Measurements from ENCODE around the gene BBX.

BBX gene

DNA sequence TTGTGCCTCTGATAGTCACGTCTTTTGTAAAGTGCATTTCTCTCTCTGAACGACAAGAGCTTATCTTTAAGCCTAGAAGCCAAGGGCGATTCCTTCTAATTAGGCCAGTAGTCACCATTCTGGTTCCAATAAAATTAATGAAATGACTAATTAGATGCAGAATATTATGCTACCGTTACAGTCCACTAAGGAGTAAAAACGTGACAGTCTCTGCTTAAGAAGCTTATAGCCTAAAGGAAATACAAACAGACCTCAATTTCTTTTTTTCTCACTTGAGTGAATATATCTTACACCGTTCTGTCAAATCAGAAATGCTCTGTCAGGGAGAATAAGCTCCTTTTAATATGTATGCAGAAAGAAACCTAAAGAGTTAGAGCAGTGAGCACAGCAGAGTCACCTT is 332.0 kb downstream of the BBX start:
- Histone ChIP-seq H3K4me2 (ENCODE audit: insufficient read depth, low read length, poor library complexity, severe bottlenecking) (no peak overlapping the region), H2BK12ac (ENCODE audit: low read length) (no peak overlapping the region), H2AK5ac (ENCODE audit: low read depth, low read length) (no peak overlapping the region), H2AFZ (ENCODE audit: low read length) (no peak overlapping the region), H3K79me1 (ENCODE audit: low read depth, low read length) (no peaks in the 10 kb centered on the region), H2BK5ac (ENCODE audit: low read length) (no peak overlapping the region), H3K14ac (ENCODE audit: low read length) (no peak overlapping the region), H3K36me3 (replicated peaks in 1 of 2; ENCODE audit: control insufficient read depth in 2 of 2, insufficient read depth in 2 of 2, low read length in 2 of 2) (no peaks in the 10 kb centered on the region), H3K4ac (ENCODE audit: low read length) (no peak overlapping the region), H4K8ac (ENCODE audit: low read depth, low read length) (no peak overlapping the region), H3K18ac (ENCODE audit: low read length) (no peak overlapping the region), H2BK15ac (ENCODE audit: low read length) (no peak overlapping the region), H4K91ac (ENCODE audit: low read depth, low read length, poor library complexity) (no peak overlapping the region), H3K27ac (replicated peaks; ENCODE audit: low read length) (no peak overlapping the region), H2BK120ac (ENCODE audit: low read depth, low read length) (no peak overlapping the region), H3K4me3 (ENCODE audit: low read length in 2 of 2) (no peak overlapping the region), H3K9ac (ENCODE audit: low read depth, low read length, poor library complexity) (no peak overlapping the region), H3K4me1 (ENCODE audit: control insufficient read depth in 2 of 2, insufficient read depth in 1 of 2, low read depth in 1 of 2, low read length in 2 of 2) (no peaks in the 10 kb centered on the region), H3K27me3 (ENCODE audit: control insufficient read depth in 3 of 3, insufficient read depth in 3 of 3, low read depth in 1 of 3, low read length in 3 of 3) (no peaks in the 10 kb centered on the region), H3K9me3 (replicated peaks in 1 of 2; ENCODE audit: control insufficient read depth in 2 of 2, insufficient read depth in 1 of 2, low read depth in 1 of 2, low read length in 2 of 2) (no peaks in the 10 kb centered on the region), H3K23ac (ENCODE audit: low read depth, low read length, poor library complexity) (no peak overlapping the region)
- WGBS, 2 donors (ENCODE audit: extremely low coverage in 2 of 2, insufficient read length in 2 of 2, insufficient replicate concordance in 1 of 2): no CpG with 5 or more reads among the region's 6 CpGs
- no peak for DNase-seq (ENCODE audit: low spot score)

DNA sequence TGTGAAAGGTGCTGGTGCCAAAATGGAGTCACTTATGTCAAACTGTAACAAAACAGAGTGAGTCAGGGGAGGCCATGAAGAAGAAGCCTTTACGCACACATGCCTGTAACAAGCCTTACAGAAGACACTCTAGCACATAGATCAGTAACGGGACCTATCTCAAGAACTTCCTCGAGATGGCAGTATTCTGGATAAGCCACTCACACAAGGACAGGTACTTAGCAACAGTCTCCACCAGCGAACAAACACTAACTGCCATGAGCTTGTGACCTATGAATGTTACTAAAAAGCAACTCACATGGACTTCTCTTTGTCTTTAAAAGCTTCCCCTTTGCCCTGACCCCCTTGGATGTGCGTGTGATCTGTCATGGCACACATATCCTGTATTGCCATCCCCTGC is 332.9 kb downstream of the BBX start:
- no peak overlapping the region for H3K18ac ChIP-seq (ENCODE audit: low read length)
- no peak overlapping the region for H3K4me2 ChIP-seq (ENCODE audit: insufficient read depth, low read length, poor library complexity, severe bottlenecking)
- no peaks in the 10 kb centered on the region for H3K9me3 ChIP-seq (replicated peaks in 1 of 2; ENCODE audit: control insufficient read depth in 2 of 2, insufficient read depth in 1 of 2, low read depth in 1 of 2, low read length in 2 of 2)
- no peak overlapping the region for H4K91ac ChIP-seq (ENCODE audit: low read depth, low read length, poor library complexity)
- H2AFZ ChIP-seq (ENCODE audit: low read length): peak overlapping the region; percentile 47
- no peaks in the 10 kb centered on the region for H3K79me1 ChIP-seq (ENCODE audit: low read depth, low read length)
- DNase-seq (ENCODE audit: low spot score): no peak
- H3K9ac ChIP-seq (ENCODE audit: low read depth, low read length, poor library complexity): no peak overlapping the region
- no CpG with 5 or more reads among the region's 5 CpGs for WGBS, 2 donors (ENCODE audit: extremely low coverage in 2 of 2, insufficient read length in 2 of 2, insufficient replicate concordance in 1 of 2)
- H2BK5ac ChIP-seq (ENCODE audit: low read length): no peak overlapping the region
- H2BK15ac ChIP-seq (ENCODE audit: low read length): no peak overlapping the region
- no peak overlapping the region for H3K27ac ChIP-seq (replicated peaks; ENCODE audit: low read length)
- no peak overlapping the region for H3K4ac ChIP-seq (ENCODE audit: low read length)
- no peaks in the 10 kb centered on the region for H3K36me3 ChIP-seq (replicated peaks in 1 of 2; ENCODE audit: control insufficient read depth in 2 of 2, insufficient read depth in 2 of 2, low read length in 2 of 2)
- no peaks in the 10 kb centered on the region for H3K4me1 ChIP-seq (ENCODE audit: control insufficient read depth in 2 of 2, insufficient read depth in 1 of 2, low read depth in 1 of 2, low read length in 2 of 2)
- H3K4me3 ChIP-seq (ENCODE audit: low read length in 2 of 2): no peak overlapping the region
- no peak overlapping the region for H4K8ac ChIP-seq (ENCODE audit: low read depth, low read length)
- no peak overlapping the region for H2AK5ac ChIP-seq (ENCODE audit: low read depth, low read length)
- no peak overlapping the region for H3K14ac ChIP-seq (ENCODE audit: low read length)
- H2BK120ac ChIP-seq (ENCODE audit: low read depth, low read length): no peak overlapping the region
- no peaks in the 10 kb centered on the region for H3K27me3 ChIP-seq (ENCODE audit: control insufficient read depth in 3 of 3, insufficient read depth in 3 of 3, low read depth in 1 of 3, low read length in 3 of 3)
- no peak overlapping the region for H3K23ac ChIP-seq (ENCODE audit: low read depth, low read length, poor library complexity)
- no peak overlapping the region for H2BK12ac ChIP-seq (ENCODE audit: low read length)

DNA sequence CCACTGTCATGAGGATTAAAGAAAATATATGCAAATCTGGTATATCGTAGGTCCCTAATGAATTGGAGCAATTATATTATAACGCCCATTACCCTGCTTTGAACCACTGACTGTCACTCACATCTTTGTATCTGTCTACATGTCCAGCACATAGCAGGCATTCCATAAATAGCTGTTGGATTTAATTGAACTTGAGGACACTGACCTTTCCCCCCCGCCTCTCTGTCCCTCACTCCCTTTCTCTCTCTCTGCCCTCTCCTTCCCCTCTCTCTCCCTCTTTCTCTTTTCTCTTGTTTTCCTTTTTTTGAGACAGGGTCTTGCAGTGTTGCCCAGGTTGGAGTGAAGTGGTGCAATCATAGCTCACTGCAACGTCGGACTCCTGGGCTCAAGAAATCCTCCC is 335.1 kb downstream of the BBX start:
- Histone ChIP-seq H3K9me3 (replicated peaks in 1 of 2; ENCODE audit: control insufficient read depth in 2 of 2, insufficient read depth in 1 of 2, low read depth in 1 of 2, low read length in 2 of 2) (no peaks in the 10 kb centered on the region), H4K91ac (ENCODE audit: low read depth, low read length, poor library complexity) (no peak overlapping the region), H2BK5ac (ENCODE audit: low read length) (no peak overlapping the region), H3K4me1 (ENCODE audit: control insufficient read depth in 2 of 2, insufficient read depth in 1 of 2, low read depth in 1 of 2, low read length in 2 of 2) (no peaks in the 10 kb centered on the region), H3K4ac (ENCODE audit: low read length) (no peak overlapping the region), H3K14ac (ENCODE audit: low read length) (no peak overlapping the region), H2BK120ac (ENCODE audit: low read depth, low read length) (no peak overlapping the region), H3K27ac (replicated peaks; ENCODE audit: low read length) (no peak overlapping the region), H2AFZ (ENCODE audit: low read length) (no peak overlapping the region), H3K36me3 (replicated peaks in 1 of 2; ENCODE audit: control insufficient read depth in 2 of 2, insufficient read depth in 2 of 2, low read length in 2 of 2) (no peaks in the 10 kb centered on the region), H2BK15ac (ENCODE audit: low read length) (no peak overlapping the region), H3K27me3 (ENCODE audit: control insufficient read depth in 3 of 3, insufficient read depth in 3 of 3, low read depth in 1 of 3, low read length in 3 of 3) (no peaks in the 10 kb centered on the region), H3K9ac (ENCODE audit: low read depth, low read length, poor library complexity) (no peak overlapping the region), H4K8ac (ENCODE audit: low read depth, low read length) (no peak overlapping the region), H2AK5ac (ENCODE audit: low read depth, low read length) (no peak overlapping the region), H3K4me2 (ENCODE audit: insufficient read depth, low read length, poor library complexity, severe bottlenecking) (no peak overlapping the region), H3K4me3 (ENCODE audit: low read length in 2 of 2) (no peak overlapping the region), H3K18ac (ENCODE audit: low read length) (no peak overlapping the region), H3K79me1 (ENCODE audit: low read depth, low read length) (no peaks in the 10 kb centered on the region), H3K23ac (ENCODE audit: low read depth, low read length, poor library complexity) (no peak overlapping the region), H2BK12ac (ENCODE audit: low read length) (no peak overlapping the region)
- WGBS, 2 donors (ENCODE audit: extremely low coverage in 2 of 2, insufficient read length in 2 of 2, insufficient replicate concordance in 1 of 2): no CpG with 5 or more reads among the region's 5 CpGs
- DNase-seq (ENCODE audit: low spot score): no peak

DNA sequence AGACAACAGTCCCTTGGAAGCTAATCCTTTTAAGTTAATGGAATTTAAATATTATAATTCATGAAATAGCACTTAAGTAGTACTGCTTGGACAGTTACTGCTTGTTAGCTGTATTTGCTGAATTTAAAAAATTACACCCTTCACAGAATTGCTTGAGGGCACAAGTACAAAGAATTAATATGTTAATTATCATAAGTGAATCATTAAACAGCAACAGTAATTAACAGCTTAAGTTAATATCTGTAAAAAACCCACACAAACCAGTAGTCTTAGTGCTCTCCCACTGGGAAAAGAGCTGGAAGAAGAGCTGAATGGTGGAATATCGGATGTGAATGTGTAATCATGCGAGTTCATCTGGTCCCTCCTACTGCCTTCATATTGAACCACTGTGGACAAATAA is 336.1 kb downstream of the BBX start:
- Histone ChIP-seq H3K27me3 (ENCODE audit: control insufficient read depth in 3 of 3, insufficient read depth in 3 of 3, low read depth in 1 of 3, low read length in 3 of 3) (no peaks in the 10 kb centered on the region), H3K27ac (replicated peaks; ENCODE audit: low read length) (no peak overlapping the region), H2BK15ac (ENCODE audit: low read length) (no peak overlapping the region), H2BK120ac (ENCODE audit: low read depth, low read length) (no peak overlapping the region), H4K91ac (ENCODE audit: low read depth, low read length, poor library complexity) (no peak overlapping the region), H3K9ac (ENCODE audit: low read depth, low read length, poor library complexity) (no peak overlapping the region), H3K79me1 (ENCODE audit: low read depth, low read length) (no peaks in the 10 kb centered on the region), H4K8ac (ENCODE audit: low read depth, low read length) (no peak overlapping the region), H2AK5ac (ENCODE audit: low read depth, low read length) (no peak overlapping the region), H3K9me3 (replicated peaks in 1 of 2; ENCODE audit: control insufficient read depth in 2 of 2, insufficient read depth in 1 of 2, low read depth in 1 of 2, low read length in 2 of 2) (no peaks in the 10 kb centered on the region), H3K18ac (ENCODE audit: low read length) (no peak overlapping the region), H3K4ac (ENCODE audit: low read length) (no peak overlapping the region), H3K4me2 (ENCODE audit: insufficient read depth, low read length, poor library complexity, severe bottlenecking) (no peak overlapping the region), H2BK12ac (ENCODE audit: low read length) (no peak overlapping the region), H2BK5ac (ENCODE audit: low read length) (no peak overlapping the region), H3K36me3 (replicated peaks in 1 of 2; ENCODE audit: control insufficient read depth in 2 of 2, insufficient read depth in 2 of 2, low read length in 2 of 2) (no peaks in the 10 kb centered on the region), H3K4me3 (ENCODE audit: low read length in 2 of 2) (no peak overlapping the region), H2AFZ (ENCODE audit: low read length) (no peak overlapping the region), H3K4me1 (ENCODE audit: control insufficient read depth in 2 of 2, insufficient read depth in 1 of 2, low read depth in 1 of 2, low read length in 2 of 2) (no peaks in the 10 kb centered on the region), H3K23ac (ENCODE audit: low read depth, low read length, poor library complexity) (no peak overlapping the region), H3K14ac (ENCODE audit: low read length) (no peak overlapping the region)
- no CpG with 5 or more reads among the region's 2 CpGs for WGBS, 2 donors (ENCODE audit: extremely low coverage in 2 of 2, insufficient read length in 2 of 2, insufficient replicate concordance in 1 of 2)
- DNase-seq (ENCODE audit: low spot score): no peak
